Thoracic aorta (tissue), 2 donors: ENCODE data around the gene COA1. TPM values are rescaled to one million over a fixed set of nuclear protein-coding genes. Genes with fewer than 3 reads are reported as not detected.
"Not testable (repeated sequence)": the region's sequence is repeated elsewhere in the genome, so short reads cannot be mapped to it uniquely, and the experiment has no call there.

Source experiments
- ATAC-seq: fragments of 150-250 bp; one replicate; pipeline ENCODE4 v1.8.0; 2017; ENCODE audit warnings: low read depth; ENCODE audit not compliant: insufficient number of reproducible peaks, low FRiP score
- DNase-seq: peaks from one replicate; pipeline ENCODE4 v3.0.0-alpha.2; 2020; ENCODE audit warnings: low spot score
- H3K27ac ChIP-seq, 2 donors: fragments of 200-600 bp; sonication (generic); 1 replicate in 1 of 2; 2 replicates in 1 of 2; pipeline ENCODE4 v1.5.1; 2016; ENCODE audit warnings: mild to moderate bottlenecking in 2 of 2, moderate library complexity in 2 of 2
- H3K27me3 ChIP-seq: fragments of 200-600 bp; sonication (generic); replicated peaks from 2 replicates; pipeline ENCODE4 v1.6.0; 2016; ENCODE audit warnings: mild to moderate bottlenecking; ENCODE audit not compliant: insufficient read depth
- H3K36me3 ChIP-seq: fragments of 200-600 bp; sonication (generic); one replicate; pipeline ENCODE4 v1.5.1; 2016
- H3K4me1 ChIP-seq, 2 donors: fragments of 200-600 bp; sonication (generic); 1 replicate in 1 of 2; 2 replicates in 1 of 2; pipeline versions ENCODE4 v1.5.1 to v1.6.0; 2016; ENCODE audit warnings: low read depth in 2 of 2, mild to moderate bottlenecking in 1 of 2; ENCODE audit not compliant: control insufficient read depth in 1 of 2
- H3K4me3 ChIP-seq: fragments of 200-600 bp; sonication (generic); 2 replicates; pipeline ENCODE4 v1.5.1; 2016; ENCODE audit warnings: mild to moderate bottlenecking
- H3K9me3 ChIP-seq: fragments of 200-600 bp; sonication (generic); 2 replicates; pipeline ENCODE4 v1.5.1; 2016
- total RNA-seq, 2 donors: library from RNA; depleted of rRNA; stranded (reverse); fragments of >200 nt; gene quantifications; one replicate each; pipeline versions ENCODE4 v1.1.0 to v1.2.3, GENCODE V29; 2016
- TF ChIP-seq, protein P1 (sequence below): fragments of 200-600 bp; sonication (generic); IDR thresholded peaks from one replicate; pipeline ENCODE4 v1.5.1; 2019; ENCODE audit warnings: antibody characterized with exemption

Gene COA1
- total RNA-seq, 2 donors from 2014 or later = 39.9 to 77.4 TPM

GRCh38 chr7:43716598-43716997, 12.7 kb downstream of the COA1 start:
- Histone ChIP-seq H3K4me1 (no peaks in the 10 kb centered on the region), H3K4me3 (no peak overlapping the region), H3K27me3 (no peaks in the 10 kb centered on the region), H3K36me3 (no peaks in the 10 kb centered on the region), H3K27ac (no peak overlapping the region), H3K9me3 (no peaks in the 10 kb centered on the region)
- DNase-seq = no peak
- TF ChIP-seq, protein P1, sequence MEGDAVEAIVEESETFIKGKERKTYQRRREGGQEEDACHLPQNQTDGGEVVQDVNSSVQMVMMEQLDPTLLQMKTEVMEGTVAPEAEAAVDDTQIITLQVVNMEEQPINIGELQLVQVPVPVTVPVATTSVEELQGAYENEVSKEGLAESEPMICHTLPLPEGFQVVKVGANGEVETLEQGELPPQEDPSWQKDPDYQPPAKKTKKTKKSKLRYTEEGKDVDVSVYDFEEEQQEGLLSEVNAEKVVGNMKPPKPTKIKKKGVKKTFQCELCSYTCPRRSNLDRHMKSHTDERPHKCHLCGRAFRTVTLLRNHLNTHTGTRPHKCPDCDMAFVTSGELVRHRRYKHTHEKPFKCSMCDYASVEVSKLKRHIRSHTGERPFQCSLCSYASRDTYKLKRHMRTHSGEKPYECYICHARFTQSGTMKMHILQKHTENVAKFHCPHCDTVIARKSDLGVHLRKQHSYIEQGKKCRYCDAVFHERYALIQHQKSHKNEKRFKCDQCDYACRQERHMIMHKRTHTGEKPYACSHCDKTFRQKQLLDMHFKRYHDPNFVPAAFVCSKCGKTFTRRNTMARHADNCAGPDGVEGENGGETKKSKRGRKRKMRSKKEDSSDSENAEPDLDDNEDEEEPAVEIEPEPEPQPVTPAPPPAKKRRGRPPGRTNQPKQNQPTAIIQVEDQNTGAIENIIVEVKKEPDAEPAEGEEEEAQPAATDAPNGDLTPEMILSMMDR = no peak
- no peak for ATAC-seq

- not testable (repeated sequence) for ATAC-seq, H3K27ac ChIP-seq, H3K36me3 ChIP-seq, H3K27me3 ChIP-seq, H3K4me3 ChIP-seq, H3K4me1 ChIP-seq, H3K9me3 ChIP-seq, DNase-seq
Observed at GRCh38 chr7:43715966-43716365, 13.4 kb downstream of the COA1 start.

DNA sequence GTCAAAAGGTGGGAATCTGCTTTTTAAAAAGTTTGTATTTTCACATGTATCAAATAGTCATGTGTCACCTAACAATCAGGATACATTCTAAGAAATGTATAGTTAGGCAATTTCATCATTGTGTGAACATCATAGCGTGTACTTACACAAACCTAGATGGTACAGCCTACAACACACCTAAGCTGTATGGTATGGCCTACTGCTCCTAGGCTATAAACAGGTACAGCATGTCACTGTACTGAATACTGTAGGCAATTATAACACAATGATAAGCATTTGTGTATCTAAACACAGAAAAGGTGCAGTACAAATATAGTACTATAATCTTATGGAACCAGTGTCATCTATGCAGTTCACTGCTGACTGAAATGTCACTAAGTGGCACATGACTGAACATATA, 17.8 kb downstream of the COA1 start:
- TF ChIP-seq, protein P1 = no peak
- Histone ChIP-seq H3K9me3 (no peaks in the 10 kb centered on the region), H3K27ac (no peak overlapping the region), H3K4me3 (no peak overlapping the region), H3K36me3 (no peaks in the 10 kb centered on the region), H3K27me3 (no peaks in the 10 kb centered on the region), H3K4me1 (no peaks in the 10 kb centered on the region)
- DNase-seq = no peak
- no peak for ATAC-seq

DNA sequence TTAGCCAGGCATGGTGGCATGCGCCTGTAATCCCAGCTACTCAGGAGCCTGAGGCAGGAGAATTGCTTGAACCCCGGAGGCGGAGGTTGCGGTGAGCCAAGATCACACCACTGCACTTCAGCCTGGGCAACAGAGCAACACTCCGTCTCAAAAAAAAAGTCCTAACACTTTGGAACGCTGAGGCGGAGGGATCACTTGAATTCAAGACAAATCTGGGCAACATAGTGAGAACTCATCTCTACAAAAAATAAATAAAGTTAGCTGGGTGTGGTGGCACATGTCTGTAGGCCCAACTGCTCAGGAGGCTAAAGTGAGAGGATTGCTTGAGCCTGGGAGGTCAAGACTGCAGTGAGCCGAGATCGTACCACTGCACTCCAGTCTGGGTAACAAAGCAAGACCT, 21.3 kb downstream of the COA1 start:
- DNase-seq, H3K27me3 ChIP-seq, ATAC-seq, H3K4me3 ChIP-seq, H3K27ac ChIP-seq, H3K36me3 ChIP-seq, H3K9me3 ChIP-seq, H3K4me1 ChIP-seq: not testable (repeated sequence)

DNA sequence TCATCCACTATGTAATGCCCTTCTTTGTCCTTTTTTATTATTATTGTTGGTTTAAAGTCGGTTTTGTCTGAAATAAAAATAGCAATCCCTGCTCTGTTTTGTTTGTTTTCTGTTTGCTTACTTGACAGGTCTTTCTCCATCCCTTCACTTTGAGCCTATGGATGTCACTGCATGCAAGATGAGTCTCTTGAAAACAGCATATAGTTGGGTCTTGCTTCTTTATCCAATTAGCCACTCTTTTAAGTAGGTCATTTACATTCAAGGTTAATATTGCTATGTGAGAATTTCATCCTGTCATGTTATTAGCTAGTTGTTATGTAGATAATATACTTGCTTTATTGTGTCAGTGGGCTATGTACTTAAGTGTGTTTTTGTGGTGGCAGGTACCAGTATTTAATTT, 25.8 kb downstream of the COA1 start:
- H3K36me3 ChIP-seq = no peaks in the 10 kb centered on the region
- ATAC-seq (no peak), DNase-seq (no peak)
- TF ChIP-seq, protein P1 = no peak
- H3K27me3 ChIP-seq = no peaks in the 10 kb centered on the region
- H3K4me1 ChIP-seq = no peaks in the 10 kb centered on the region
- no peaks in the 10 kb centered on the region for H3K9me3 ChIP-seq
- H3K27ac ChIP-seq = no peak overlapping the region
- H3K4me3 ChIP-seq = no peak overlapping the region

GRCh38 chr7:43702974-43703373, 26.3 kb downstream of the COA1 start:
- DNase-seq (no peak), ATAC-seq (no peak)

More at GRCh38 chr7:43702974-43703373, 26.3 kb downstream of the COA1 start:
- no peaks in the 10 kb centered on the region for H3K36me3 ChIP-seq
- no peak overlapping the region for H3K4me3 ChIP-seq
- TF ChIP-seq, protein P1 = no peak
- H3K9me3 ChIP-seq = no peaks in the 10 kb centered on the region
- H3K4me1 ChIP-seq = no peaks in the 10 kb centered on the region
- H3K27me3 ChIP-seq = no peaks in the 10 kb centered on the region
- no peak overlapping the region for H3K27ac ChIP-seq
